Astrocyte (in vitro differentiated cells and primary cell): Measurements from ENCODE around the gene GTF3C1.

Experiments used
- EZH2 ChIP-seq: IDR thresholded peaks from 2 replicates; pipeline ENCODE4 v1.6.1; 2012; ENCODE audit warnings: mild to moderate bottlenecking, low read length, inconsistent platforms; ENCODE audit not compliant: insufficient read depth
- TF ChIP-seq, protein P1 (sequence below): IDR thresholded peaks from 2 replicates; pipeline ENCODE4 v1.5.1; 2011; ENCODE audit warnings: low read depth, mild to moderate bottlenecking, inconsistent platforms, low read length, moderate library complexity; ENCODE audit not compliant: insufficient read depth

DNA sequence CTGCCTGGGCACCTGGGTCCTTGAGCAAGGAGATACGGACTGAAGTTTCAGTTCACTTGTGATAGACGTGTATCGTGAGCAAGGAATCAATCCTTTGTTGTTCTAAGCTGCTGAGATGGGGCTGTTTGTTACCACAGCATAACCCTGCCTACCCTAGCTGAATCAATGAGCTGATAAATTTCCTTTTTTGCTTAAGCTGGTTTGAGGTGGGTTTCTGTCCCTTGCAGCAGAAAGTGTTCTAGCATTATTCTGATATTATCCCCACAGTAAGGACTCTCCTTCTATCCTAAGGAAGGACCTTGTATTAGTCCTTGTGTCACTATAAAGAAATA is 96.3 kb downstream of the GTF3C1 start:
- no peak for TF ChIP-seq EZH2
- TF ChIP-seq, protein P1, sequence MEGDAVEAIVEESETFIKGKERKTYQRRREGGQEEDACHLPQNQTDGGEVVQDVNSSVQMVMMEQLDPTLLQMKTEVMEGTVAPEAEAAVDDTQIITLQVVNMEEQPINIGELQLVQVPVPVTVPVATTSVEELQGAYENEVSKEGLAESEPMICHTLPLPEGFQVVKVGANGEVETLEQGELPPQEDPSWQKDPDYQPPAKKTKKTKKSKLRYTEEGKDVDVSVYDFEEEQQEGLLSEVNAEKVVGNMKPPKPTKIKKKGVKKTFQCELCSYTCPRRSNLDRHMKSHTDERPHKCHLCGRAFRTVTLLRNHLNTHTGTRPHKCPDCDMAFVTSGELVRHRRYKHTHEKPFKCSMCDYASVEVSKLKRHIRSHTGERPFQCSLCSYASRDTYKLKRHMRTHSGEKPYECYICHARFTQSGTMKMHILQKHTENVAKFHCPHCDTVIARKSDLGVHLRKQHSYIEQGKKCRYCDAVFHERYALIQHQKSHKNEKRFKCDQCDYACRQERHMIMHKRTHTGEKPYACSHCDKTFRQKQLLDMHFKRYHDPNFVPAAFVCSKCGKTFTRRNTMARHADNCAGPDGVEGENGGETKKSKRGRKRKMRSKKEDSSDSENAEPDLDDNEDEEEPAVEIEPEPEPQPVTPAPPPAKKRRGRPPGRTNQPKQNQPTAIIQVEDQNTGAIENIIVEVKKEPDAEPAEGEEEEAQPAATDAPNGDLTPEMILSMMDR, result no peak
